Stimulated activated CD8-positive, alpha-beta memory T cell treated with anti-CD3 and anti-CD28 coated beads, Interleukin-15, amount 100 ng/mL, for 1 hour (primary cell): ENCODE measurements around the gene CDK1.

Source experiments
- DNase-seq: peaks from one replicate; pipeline ENCODE4 v3.0.0-alpha.2; 2020; ENCODE audit warnings: low read depth

Gene CDK1

GRCh38 chr10:60778214-60778970 is at the start of gene CDK1:
Gene CDK1 (plus strand): TSS chr10:60778478. CDS start chr10:60780166, 1,688 bp downstream.
- peak; percentile 90 for DNase-seq

DNA sequence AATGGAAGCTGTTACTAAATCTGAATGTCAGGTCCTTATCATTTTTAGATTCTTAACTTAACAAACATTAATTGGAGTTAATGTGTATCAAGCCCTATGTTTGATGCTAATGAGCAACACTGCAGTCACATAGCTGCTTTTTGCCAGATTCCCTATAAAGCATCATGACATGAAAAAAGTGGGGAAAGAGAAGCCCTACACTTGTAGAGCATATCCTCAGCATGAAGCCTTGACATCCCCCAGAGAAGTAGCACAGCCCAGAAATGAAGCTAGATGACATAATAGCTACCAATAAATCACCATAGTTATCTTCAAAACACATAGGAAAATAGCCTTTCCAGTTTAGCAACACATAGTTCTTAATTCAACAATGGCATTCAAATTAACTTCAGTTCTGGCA is 49.2 kb upstream of the CDK1 start:
- no peak for DNase-seq

- DNase-seq = no peak
Observed at GRCh38 chr10:60731134-60731885, 47.0 kb upstream of the CDK1 start.

DNA sequence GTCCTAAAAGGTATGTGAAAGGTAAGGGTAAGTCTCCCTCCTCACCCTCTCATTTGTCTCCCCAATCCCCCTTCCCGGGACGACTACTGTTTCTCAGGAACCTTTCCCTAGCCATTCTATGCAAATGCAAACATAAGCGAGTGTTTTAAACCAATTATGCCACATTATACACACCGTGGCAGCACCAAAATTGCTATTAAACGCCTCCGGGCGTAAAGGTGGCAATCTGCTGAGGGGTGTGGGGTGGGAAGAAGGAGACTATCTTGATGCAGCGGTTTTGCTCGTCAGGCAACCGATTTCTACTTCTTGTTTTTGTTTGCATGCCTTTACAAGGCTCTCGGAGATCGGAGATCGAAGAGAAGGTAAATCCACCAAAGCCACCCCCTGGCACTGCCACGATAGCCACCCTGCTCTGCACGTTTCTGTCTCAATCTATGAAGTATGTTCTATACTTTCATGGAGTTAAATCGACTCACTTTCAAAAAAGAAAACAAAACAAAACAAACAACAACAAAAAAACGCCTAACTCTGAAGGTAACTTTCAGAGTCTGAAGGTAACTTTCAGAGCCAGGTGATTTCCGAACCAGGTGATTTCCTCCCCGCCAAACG is 46.0 kb upstream of the CDK1 start:
- no peak for DNase-seq

- no peak for DNase-seq
Observed at GRCh38 chr10:60732807-60733516, 45.3 kb upstream of the CDK1 start.

GRCh38 chr10:60733517-60733822 is 44.8 kb upstream of the CDK1 start:
- DNase-seq = no peak

- no peak for DNase-seq
Observed at GRCh38 chr10:60733826-60734225, 44.5 kb upstream of the CDK1 start.

DNA sequence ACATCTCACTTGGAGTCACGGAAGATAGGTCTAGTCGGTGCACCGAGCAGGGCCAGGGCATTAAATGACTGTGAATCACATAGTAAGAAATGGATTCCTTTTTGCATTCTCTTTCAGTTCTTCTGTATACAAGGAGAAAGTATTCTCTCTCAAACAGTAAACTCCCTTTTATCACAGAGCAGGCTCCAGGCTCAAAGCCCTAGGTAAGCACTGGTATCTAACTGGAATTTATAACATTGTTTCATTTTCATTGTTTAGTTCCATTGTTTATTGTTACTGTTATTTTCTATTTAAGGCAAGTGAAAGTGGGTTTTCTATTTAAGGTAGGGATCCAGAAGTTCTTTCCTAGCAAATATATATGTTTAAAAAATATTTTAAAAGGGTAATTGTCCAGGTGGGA is 44.1 kb upstream of the CDK1 start:
- DNase-seq = no peak

GRCh38 chr10:60735244-60735643 is 43.0 kb upstream of the CDK1 start:
- no peak for DNase-seq

- DNase-seq = no peak
Observed at GRCh38 chr10:60737242-60737641, 41.0 kb upstream of the CDK1 start.

DNA sequence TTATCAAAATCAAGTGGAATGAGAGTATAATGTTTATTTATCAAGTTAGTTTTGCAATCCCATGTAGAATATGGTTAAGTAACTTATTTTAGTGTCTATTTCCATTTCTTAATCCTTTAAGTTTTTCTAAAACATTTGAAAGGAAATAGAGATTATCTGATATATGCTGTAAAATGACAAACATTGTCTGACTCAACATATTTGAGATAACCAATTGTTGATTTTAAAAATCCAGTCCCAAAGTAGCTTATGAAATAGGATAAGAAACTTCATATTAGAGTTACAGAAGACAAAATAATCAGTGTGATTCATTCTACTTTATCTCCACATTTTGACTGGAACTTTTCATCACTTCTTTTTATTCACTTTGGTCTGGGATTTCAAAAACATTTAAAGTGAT is 38.7 kb upstream of the CDK1 start:
- DNase-seq = no peak

GRCh38 chr10:60742512-60742911 is 35.8 kb upstream of the CDK1 start:
- no peak for DNase-seq

- DNase-seq = no peak
Observed at GRCh38 chr10:60747817-60748469, 30.3 kb upstream of the CDK1 start.

GRCh38 chr10:60753152-60753551 is 25.1 kb upstream of the CDK1 start:
- DNase-seq = no peak

GRCh38 chr10:60753817-60754216 is 24.5 kb upstream of the CDK1 start:
- DNase-seq = no peak

DNA sequence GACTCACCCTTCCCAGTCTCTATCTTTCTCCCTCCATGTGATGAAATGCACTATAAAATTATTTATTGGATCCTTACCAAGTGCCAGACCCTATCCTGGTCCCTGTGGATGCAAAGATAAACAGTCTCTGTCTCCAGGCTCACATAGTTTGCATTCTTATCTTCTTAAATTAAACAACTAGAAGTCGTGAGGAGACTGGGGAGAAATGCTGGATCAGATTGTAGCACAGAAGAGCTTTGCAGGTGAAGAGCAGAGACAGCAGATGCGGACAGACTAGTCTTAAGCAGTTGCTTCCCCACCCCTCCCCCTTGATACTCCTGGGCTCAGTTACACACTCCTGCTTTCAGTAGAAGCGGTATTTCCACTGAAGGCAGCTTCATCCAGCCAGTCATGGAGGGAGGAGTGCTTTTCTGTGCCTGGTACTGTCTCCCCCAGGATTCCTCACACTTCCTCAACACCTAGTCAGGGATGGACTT is 20.8 kb upstream of the CDK1 start:
- no peak for DNase-seq

- no peak for DNase-seq
Observed at GRCh38 chr10:60759181-60759580, 19.1 kb upstream of the CDK1 start.

DNA sequence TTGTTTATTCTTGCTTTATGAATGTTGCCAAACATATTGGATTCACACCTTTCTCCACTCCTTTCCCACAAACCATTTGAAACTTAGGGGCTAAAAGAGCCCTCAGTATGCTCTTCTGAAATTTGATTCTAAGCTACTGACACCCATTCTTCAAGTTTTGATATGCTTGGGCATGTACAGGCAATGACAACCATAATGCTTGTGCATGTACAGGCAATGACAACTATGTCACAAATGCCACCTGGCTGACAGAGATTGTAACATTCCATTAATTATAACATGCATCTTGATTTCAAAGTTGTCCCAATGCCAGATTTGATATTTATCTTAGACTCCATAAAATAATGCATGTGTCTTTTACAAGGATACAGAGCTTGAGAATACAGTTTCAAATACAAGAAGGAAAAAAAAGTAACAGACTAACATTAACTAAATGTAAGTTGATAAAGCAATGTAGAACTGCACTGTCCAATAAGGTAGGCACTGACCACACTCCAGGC is 17.5 kb upstream of the CDK1 start:
- DNase-seq = no peak

GRCh38 chr10:60762554-60762953 is 15.7 kb upstream of the CDK1 start:
- no peak for DNase-seq

DNA sequence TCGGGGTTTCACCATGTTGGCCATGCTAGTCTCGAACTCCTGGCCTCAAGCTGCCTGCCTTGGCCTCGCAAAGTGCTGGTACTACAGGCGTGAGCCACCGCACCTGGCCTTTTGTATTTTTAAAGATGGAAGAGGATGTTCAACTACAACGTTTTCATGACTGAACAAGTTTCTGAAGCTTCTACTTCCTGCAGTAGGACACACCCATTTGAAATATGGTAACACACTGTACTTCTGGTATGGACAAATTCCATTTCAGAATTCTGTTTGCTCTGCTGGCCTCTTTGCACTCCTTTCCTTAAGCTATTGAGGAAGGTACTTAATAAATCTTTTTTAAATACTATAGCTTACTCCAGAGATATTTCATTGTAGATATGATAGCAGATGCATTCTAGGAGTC is 10.9 kb upstream of the CDK1 start:
- no peak for DNase-seq

DNA sequence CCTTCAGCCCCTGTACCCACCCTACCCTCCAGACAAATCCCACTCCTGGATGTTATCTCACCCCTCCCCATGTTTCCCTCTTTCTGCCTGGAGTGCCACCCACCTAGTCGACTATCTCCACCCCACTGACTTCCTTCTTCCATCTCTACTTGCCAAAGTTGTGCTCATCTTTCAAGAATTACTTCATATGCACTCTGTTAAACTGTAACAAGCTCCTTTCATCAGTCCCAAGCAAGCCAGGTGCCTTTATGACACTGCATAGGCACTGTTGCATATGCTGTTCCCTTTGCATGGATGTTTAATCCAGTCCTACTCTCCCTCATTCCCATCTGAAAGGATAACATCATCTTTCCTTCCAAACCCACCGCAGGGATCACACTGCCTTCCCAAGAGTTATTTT is 8.9 kb upstream of the CDK1 start:
- DNase-seq = no peak

DNA sequence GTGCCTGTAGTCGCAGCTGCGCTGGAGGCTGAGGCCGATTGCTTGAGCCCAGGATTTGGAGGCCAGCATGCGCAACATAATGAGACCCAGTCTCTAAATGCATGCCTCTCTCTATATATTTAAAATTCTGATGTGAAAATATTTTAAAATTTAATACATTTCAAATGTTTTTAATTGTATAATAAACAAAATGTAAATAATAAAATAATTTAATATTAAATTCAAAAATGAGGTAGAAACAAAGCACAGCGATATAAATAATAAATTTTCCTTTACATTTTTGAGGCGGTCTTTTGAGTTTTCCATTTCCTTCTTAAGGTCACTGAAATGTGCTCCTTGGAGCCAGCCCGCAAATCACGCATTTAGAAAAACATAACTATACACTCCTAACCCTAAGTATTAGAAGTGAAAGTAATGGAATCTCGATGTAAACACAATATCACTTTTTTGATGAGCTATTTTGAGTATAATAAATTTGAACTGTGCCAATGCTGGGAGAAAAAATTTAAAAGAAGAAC is 523 bp upstream of the CDK1 start:
- no peak for DNase-seq
